NCI-H128 (cell line): ENCODE measurements around the gene RASL10B.

Experiments used
- DNase-seq: peaks from one replicate; lab custom pipeline; 2025; ENCODE audit not compliant: unreplicated experiment; lab: John Stamatoyannopoulos, UW

The RASL10B gene

GRCh38 chr17:35791681-35792350 is 60.4 kb downstream of the RASL10B start:
- DNase-seq, result no peak
